Mesendoderm (in vitro differentiated cells): ENCODE data around the gene EZR. TPM values are rescaled to one million over a fixed set of nuclear protein-coding genes. Genes with fewer than 3 reads are reported as not detected.

Source experiments
- DNase-seq: peaks from one replicate; pipeline ENCODE4 v3.0.0; 2013
- H2AK5ac ChIP-seq: 2 replicates; pipeline ENCODE4 v1.6.1; 2013; ENCODE audit warnings: low read length, inconsistent platforms
- H2BK120ac ChIP-seq: 2 replicates; pipeline ENCODE4 v1.6.1; 2013; ENCODE audit warnings: low read depth, mild to moderate bottlenecking, low read length, moderate library complexity, mixed read lengths
- H2BK15ac ChIP-seq: replicated peaks from 2 replicates; pipeline ENCODE4 v1.6.1; 2013; ENCODE audit warnings: low read depth, mild to moderate bottlenecking, moderate library complexity
- H2BK5ac ChIP-seq: 2 replicates; pipeline ENCODE4 v1.6.1; 2013; ENCODE audit warnings: low read length, inconsistent platforms
- H3K18ac ChIP-seq: 2 replicates; pipeline ENCODE4 v1.6.1; 2013; ENCODE audit warnings: mild to moderate bottlenecking, low read length, mixed read lengths
- H3K23ac ChIP-seq: one replicate; pipeline ENCODE4 v1.6.1; 2013; ENCODE audit warnings: low read length
- H3K27ac ChIP-seq: 2 replicates; pipeline ENCODE4 v1.5.1; 2013; ENCODE audit warnings: low read depth, mild to moderate bottlenecking, inconsistent platforms, low read length, moderate library complexity
- H3K27me3 ChIP-seq: 2 replicates; pipeline ENCODE4 v1.6.1; 2013; ENCODE audit warnings: low read length, control low read depth, mild to moderate bottlenecking, inconsistent platforms; ENCODE audit not compliant: insufficient read depth, poor library complexity
- H3K36me3 ChIP-seq: 2 replicates; pipeline ENCODE4 v1.6.1; 2013; ENCODE audit warnings: low read length, inconsistent platforms; ENCODE audit not compliant: control insufficient read depth, insufficient read depth
- H3K4ac ChIP-seq: one replicate; pipeline ENCODE4 v1.6.1; 2013; ENCODE audit warnings: low read depth, mild to moderate bottlenecking, low read length, moderate library complexity
- H3K4me1 ChIP-seq: 2 replicates; pipeline ENCODE4 v1.6.1; 2013; ENCODE audit warnings: low read depth, low read length, inconsistent platforms; ENCODE audit not compliant: control insufficient read depth
- H3K4me2 ChIP-seq: 2 replicates; pipeline ENCODE4 v1.6.1; 2013; ENCODE audit warnings: low read length
- H3K4me3 ChIP-seq: 2 replicates; pipeline ENCODE4 v1.5.1; 2013; ENCODE audit warnings: mild to moderate bottlenecking, low read length
- H3K56ac ChIP-seq: one replicate; pipeline ENCODE4 v1.6.1; 2013; ENCODE audit warnings: low read length
- H3K79me1 ChIP-seq: 2 replicates; pipeline ENCODE4 v1.6.1; 2013; ENCODE audit warnings: low read length, inconsistent platforms
- H3K79me2 ChIP-seq: 2 replicates; pipeline ENCODE4 v1.6.1; 2013; ENCODE audit warnings: mild to moderate bottlenecking, low read length; ENCODE audit not compliant: control insufficient read depth, insufficient read depth
- H3K9ac ChIP-seq: 2 replicates; pipeline ENCODE4 v1.6.1; 2013; ENCODE audit warnings: low read length, inconsistent platforms
- H4K5ac ChIP-seq: one replicate; pipeline ENCODE4 v1.6.1; 2013; ENCODE audit warnings: low read length
- H4K8ac ChIP-seq: one replicate; pipeline ENCODE4 v1.6.1; 2013; ENCODE audit warnings: low read depth, mild to moderate bottlenecking, control low read depth, low read length, moderate library complexity
- WGBS: extraction: QIAGEN DNeasy Blood & Tissue Kit; methylation state at CpG from one replicate; pipeline ENCODE4 v1.1.7; 2013; ENCODE audit warnings: low lambda C conversion rate, missing lambda C conversion rate; ENCODE audit not compliant: insufficient coverage; ENCODE audit errors: extremely low coverage; 5-methylcytosine and 5-hydroxymethylcytosine counted together
- polyA plus RNA-seq, 2 experiments: library from polyadenylated mRNA; stranded (reverse); fragments of 200-250 nt; gene quantifications; one replicate each; pipeline ENCODE4 v1.2.3, GENCODE V29; 2013

EZR gene
- polyA plus RNA-seq (2013, experiment 1 of 2): 145 TPM
- 153 TPM for polyA plus RNA-seq (2013, experiment 2 of 2)

GRCh38 chr6:158819213-158819976 is at the start of gene EZR:
Gene EZR (minus strand): TSS chr6:158819368. CDS start chr6:158818093, 1,275 bp downstream.
- Histone ChIP-seq H3K4ac (peak within 1 kb of the TSS; percentile 98), H3K9ac (peak within 1 kb of the TSS; percentile 89), H4K8ac (peak within 1 kb of the TSS; percentile 98), H3K4me2 (no peak within 1 kb of the TSS), H3K79me1 (peaks cover 6% of the 10 kb centered on the region), H2BK120ac (peak within 1 kb of the TSS; percentile 95), H3K4me1 (peaks cover 7% of the 10 kb centered on the region), H3K18ac (peak within 1 kb of the TSS; percentile 100), H3K23ac (no peak within 1 kb of the TSS), H3K4me3 (peak within 1 kb of the TSS; percentile 84), H3K56ac (peak within 1 kb of the TSS; percentile 92), H3K27me3 (no peaks in the 10 kb centered on the region), H4K5ac (no peak within 1 kb of the TSS), H2BK5ac (peak within 1 kb of the TSS; percentile 73), H3K79me2 (peaks cover 36% of the 10 kb centered on the region), H2AK5ac (no peak within 1 kb of the TSS), H2BK15ac (peak within 1 kb of the TSS; percentile 65), H3K27ac (peak within 1 kb of the TSS; percentile 94), H3K36me3 (peaks cover 2% of the 10 kb centered on the region)
- DNase-seq: peak; percentile 91
- WGBS: no CpG with 5 or more reads among the region's 67 CpGs

- no CpG with 5 or more reads among the region's 6 CpGs for WGBS
- no peak for DNase-seq
Measured at GRCh38 chr6:158868122-158868480, 48.9 kb upstream of the EZR start.

DNA sequence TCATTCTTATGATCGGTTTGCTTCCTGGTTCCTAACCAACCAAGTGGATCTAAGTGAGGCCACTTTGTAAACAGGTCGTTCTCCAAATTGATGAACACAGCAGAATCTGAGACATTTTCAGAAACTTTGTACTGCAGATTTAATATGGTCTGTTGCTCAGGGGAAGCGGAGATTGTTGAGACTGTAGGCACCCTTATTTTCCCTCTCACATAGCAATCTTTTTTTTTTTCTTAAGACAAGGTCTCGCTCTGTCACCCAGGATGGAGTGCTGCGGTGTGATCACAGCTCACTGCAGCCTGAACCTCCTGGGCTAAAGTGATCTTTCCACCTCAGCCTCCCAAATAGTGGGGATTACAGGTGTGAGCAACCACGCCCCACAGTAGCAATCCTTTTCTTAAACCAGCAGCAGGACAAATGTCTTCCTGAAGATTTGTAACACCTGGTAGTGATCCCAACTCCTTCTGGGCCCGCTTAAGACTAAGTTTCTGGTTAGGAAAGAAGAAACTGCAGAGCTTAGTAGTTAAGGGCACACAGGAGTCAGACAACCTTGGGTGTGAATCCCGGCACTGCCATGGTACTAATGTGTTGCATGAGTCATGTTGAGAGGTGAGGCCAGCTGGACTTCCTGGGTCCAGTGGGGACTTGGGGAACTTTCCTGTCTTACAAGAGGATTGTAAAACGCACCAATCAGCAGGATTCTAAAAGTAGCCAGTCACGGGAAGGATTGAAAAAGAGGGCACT is 48.4 kb upstream of the EZR start:
- Histone ChIP-seq H3K27me3 (no peaks in the 10 kb centered on the region), H3K18ac (no peak overlapping the region), H2BK5ac (no peak overlapping the region), H3K36me3 (no peaks in the 10 kb centered on the region), H3K4ac (no peak overlapping the region), H3K27ac (no peak overlapping the region), H3K9ac (no peak overlapping the region), H4K5ac (no peak overlapping the region), H3K4me3 (no peak overlapping the region), H3K23ac (no peak overlapping the region), H2BK15ac (peak overlapping the region; percentile 79), H3K4me1 (peaks cover 2% of the 10 kb centered on the region), H2BK120ac (no peak overlapping the region), H4K8ac (no peak overlapping the region), H3K79me2 (no peaks in the 10 kb centered on the region), H3K4me2 (no peak overlapping the region), H3K56ac (no peak overlapping the region), H2AK5ac (no peak overlapping the region), H3K79me1 (no peaks in the 10 kb centered on the region)
- no peak for DNase-seq
- no CpG with 5 or more reads among the region's 10 CpGs for WGBS

More at GRCh38 chr6:158868122-158868480, 48.9 kb upstream of the EZR start:
- Histone ChIP-seq H2BK15ac (no peak overlapping the region), H3K4me1 (peaks cover 2% of the 10 kb centered on the region), H3K56ac (no peak overlapping the region), H3K18ac (no peak overlapping the region), H4K8ac (no peak overlapping the region), H3K9ac (no peak overlapping the region), H3K79me1 (no peaks in the 10 kb centered on the region), H3K27ac (no peak overlapping the region), H3K4me2 (no peak overlapping the region), H2BK5ac (no peak overlapping the region), H3K79me2 (no peaks in the 10 kb centered on the region), H3K4me3 (no peak overlapping the region), H4K5ac (no peak overlapping the region), H3K27me3 (no peaks in the 10 kb centered on the region), H2AK5ac (no peak overlapping the region), H3K36me3 (no peaks in the 10 kb centered on the region), H2BK120ac (no peak overlapping the region), H3K23ac (no peak overlapping the region), H3K4ac (no peak overlapping the region)

- no peak overlapping the region for H3K23ac ChIP-seq
- no CpG with 5 or more reads among the region's 2 CpGs for WGBS
- H3K27ac ChIP-seq: no peak overlapping the region
- no peak overlapping the region for H3K4ac ChIP-seq
- no peaks in the 10 kb centered on the region for H3K36me3 ChIP-seq
- no peaks in the 10 kb centered on the region for H3K79me2 ChIP-seq
- no peak overlapping the region for H2BK15ac ChIP-seq
- no peak overlapping the region for H3K4me3 ChIP-seq
- H3K4me2 ChIP-seq: no peak overlapping the region
- no peaks in the 10 kb centered on the region for H3K79me1 ChIP-seq
- H3K56ac ChIP-seq: no peak overlapping the region
- H2BK5ac ChIP-seq: no peak overlapping the region
- no peak overlapping the region for H2BK120ac ChIP-seq
- no peak overlapping the region for H2AK5ac ChIP-seq
- no peak overlapping the region for H4K5ac ChIP-seq
- no peaks in the 10 kb centered on the region for H3K27me3 ChIP-seq
- no peak for DNase-seq
- no peak overlapping the region for H4K8ac ChIP-seq
- H3K4me1 ChIP-seq: peaks cover 2% of the 10 kb centered on the region
- H3K9ac ChIP-seq: no peak overlapping the region
- H3K18ac ChIP-seq: no peak overlapping the region
Measured at GRCh38 chr6:158865769-158866168, 46.6 kb upstream of the EZR start.

DNA sequence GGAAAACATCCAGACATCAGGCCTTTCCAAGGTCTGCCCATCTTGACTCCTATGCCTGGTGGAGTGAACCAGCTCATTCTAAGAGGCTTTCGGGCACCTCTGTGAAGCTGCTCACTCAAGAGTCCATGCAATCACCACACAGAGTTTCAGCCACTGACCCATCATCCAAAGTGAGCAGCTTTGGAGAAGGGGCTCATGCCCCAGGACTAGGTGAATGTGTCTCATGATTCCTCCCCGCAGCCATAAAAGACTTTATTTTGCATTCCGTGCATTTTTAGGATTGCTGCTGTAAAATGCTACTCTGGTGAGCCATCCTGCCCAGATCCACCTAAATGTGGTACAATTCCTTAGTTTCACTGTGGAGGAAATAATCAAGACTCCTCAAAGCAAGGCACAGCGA is 44.5 kb upstream of the EZR start:
- peak; percentile 78 for DNase-seq
- Histone ChIP-seq H3K4me3 (no peak overlapping the region), H3K27me3 (no peaks in the 10 kb centered on the region), H3K4ac (no peak overlapping the region), H2BK5ac (no peak overlapping the region), H3K18ac (no peak overlapping the region), H2AK5ac (no peak overlapping the region), H3K36me3 (no peaks in the 10 kb centered on the region), H3K9ac (no peak overlapping the region), H2BK15ac (peak overlapping the region; percentile 57), H4K8ac (no peak overlapping the region), H3K56ac (no peak overlapping the region), H3K23ac (no peak overlapping the region), H3K79me2 (no peaks in the 10 kb centered on the region), H3K4me2 (no peak overlapping the region), H3K27ac (no peak overlapping the region), H3K79me1 (no peaks in the 10 kb centered on the region), H3K4me1 (peaks cover 2% of the 10 kb centered on the region), H4K5ac (no peak overlapping the region), H2BK120ac (no peak overlapping the region)
- no CpG with 5 or more reads among the region's 4 CpGs for WGBS
